ENCODE results near the gene ITGAD.

DNA sequence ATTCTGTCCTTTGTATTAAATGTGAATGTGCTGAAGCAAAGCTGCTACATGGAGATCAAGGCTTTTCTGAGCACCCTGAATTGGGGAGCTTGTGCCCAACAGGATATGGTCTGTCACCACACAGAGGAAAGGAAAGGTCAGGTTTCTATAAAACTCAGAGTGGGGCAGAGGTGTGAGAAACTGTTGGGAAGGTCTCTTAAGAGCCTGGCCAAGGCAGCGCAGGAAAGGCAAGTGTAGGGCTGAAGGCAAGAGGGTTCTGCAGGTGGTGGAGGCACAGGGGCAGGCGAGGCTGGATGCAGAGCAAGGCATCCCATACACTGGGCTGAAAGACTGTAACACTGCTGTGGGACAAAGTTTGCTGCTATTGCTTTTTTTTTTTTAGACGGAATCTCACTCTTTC, 26.9 kb downstream of the ITGAD start:
- TF ChIP-seq EP300 (IDR thresholded peaks at IDR 0.05) = no peak
- TF ChIP-seq, protein P1, sequence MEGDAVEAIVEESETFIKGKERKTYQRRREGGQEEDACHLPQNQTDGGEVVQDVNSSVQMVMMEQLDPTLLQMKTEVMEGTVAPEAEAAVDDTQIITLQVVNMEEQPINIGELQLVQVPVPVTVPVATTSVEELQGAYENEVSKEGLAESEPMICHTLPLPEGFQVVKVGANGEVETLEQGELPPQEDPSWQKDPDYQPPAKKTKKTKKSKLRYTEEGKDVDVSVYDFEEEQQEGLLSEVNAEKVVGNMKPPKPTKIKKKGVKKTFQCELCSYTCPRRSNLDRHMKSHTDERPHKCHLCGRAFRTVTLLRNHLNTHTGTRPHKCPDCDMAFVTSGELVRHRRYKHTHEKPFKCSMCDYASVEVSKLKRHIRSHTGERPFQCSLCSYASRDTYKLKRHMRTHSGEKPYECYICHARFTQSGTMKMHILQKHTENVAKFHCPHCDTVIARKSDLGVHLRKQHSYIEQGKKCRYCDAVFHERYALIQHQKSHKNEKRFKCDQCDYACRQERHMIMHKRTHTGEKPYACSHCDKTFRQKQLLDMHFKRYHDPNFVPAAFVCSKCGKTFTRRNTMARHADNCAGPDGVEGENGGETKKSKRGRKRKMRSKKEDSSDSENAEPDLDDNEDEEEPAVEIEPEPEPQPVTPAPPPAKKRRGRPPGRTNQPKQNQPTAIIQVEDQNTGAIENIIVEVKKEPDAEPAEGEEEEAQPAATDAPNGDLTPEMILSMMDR (IDR thresholded peaks at IDR 0.05) = no peak
- TF ChIP-seq POLR2A (IDR thresholded peaks at IDR 0.05) = no peak
- TF ChIP-seq POLR2AphosphoS5 (IDR thresholded peaks at IDR 0.05) = no peak

All from suprapubic skin (tissue), 4 donors.